DOHH2 (cell line): Measurements from ENCODE around the gene TLR10.

Source experiments
- H3F3A ChIP-seq: fragments of 200-600 bp; sonication (generic), shearing (Covaris generic); 2 replicates; pipeline ENCODE4 v1.6.0; 2016; ENCODE audit warnings: antibody characterized with exemption, mild to moderate bottlenecking; ENCODE audit not compliant: control insufficient read depth, insufficient read depth
- H3K27ac ChIP-seq: fragments of 200-600 bp; sonication (generic); 2 replicates; pipeline ENCODE4 v1.5.1; 2014; ENCODE audit warnings: low read depth, mild to moderate bottlenecking, low read length, moderate library complexity
- H3K27me3 ChIP-seq: fragments of 200-600 bp; sonication (generic); 2 replicates; pipeline ENCODE4 v1.6.1; 2014; ENCODE audit warnings: mild to moderate bottlenecking, low read length, mixed read lengths; ENCODE audit not compliant: control insufficient read depth
- H3K36me3 ChIP-seq: fragments of 200-600 bp; sonication (generic); 2 replicates; pipeline ENCODE4 v1.6.1; 2014; ENCODE audit warnings: mild to moderate bottlenecking, low read length, moderate library complexity, mixed read lengths; ENCODE audit not compliant: control insufficient read depth
- H3K4me1 ChIP-seq: fragments of 200-600 bp; sonication (generic); 2 replicates; pipeline ENCODE4 v1.6.1; 2014; ENCODE audit warnings: mild to moderate bottlenecking, low read length, mixed read lengths; ENCODE audit not compliant: control insufficient read depth
- H3K4me2 ChIP-seq: fragments of 200-600 bp; sonication (generic); 2 replicates; pipeline ENCODE4 v1.6.0; 2014; ENCODE audit warnings: mild to moderate bottlenecking, low read length, moderate library complexity
- H3K4me3 ChIP-seq: fragments of 200-600 bp; sonication (generic); 2 replicates; pipeline ENCODE4 v1.5.1; 2014; ENCODE audit warnings: mild to moderate bottlenecking, low read length, mixed read lengths
- H3K79me2 ChIP-seq: fragments of 200-600 bp; sonication (generic); 2 replicates; pipeline ENCODE4 v1.6.1; 2014; ENCODE audit warnings: mild to moderate bottlenecking, low read length, mixed read lengths; ENCODE audit not compliant: control insufficient read depth
- H3K9me2 ChIP-seq: fragments of 200-600 bp; sonication (generic); replicated peaks from 2 replicates; pipeline ENCODE4 v1.6.1; 2014; ENCODE audit warnings: mild to moderate bottlenecking, low read length, mixed read lengths; ENCODE audit not compliant: control insufficient read depth
- H3K9me3 ChIP-seq: fragments of 200-600 bp; sonication (generic); 2 replicates; pipeline ENCODE4 v1.6.1; 2014; ENCODE audit warnings: antibody characterized with exemption, low read length, mixed read lengths; ENCODE audit not compliant: control insufficient read depth, insufficient read depth
- H4K20me1 ChIP-seq: fragments of 200-600 bp; sonication (generic); 2 replicates; pipeline ENCODE4 v1.6.0; 2014; ENCODE audit warnings: low read depth, mild to moderate bottlenecking, antibody characterized with exemption, low read length, moderate library complexity; ENCODE audit not compliant: control insufficient read depth, insufficient read depth
- CTCF ChIP-seq: fragments of 200-600 bp; sonication (generic); IDR thresholded peaks from one replicate; pipeline ENCODE4 v1.5.1; 2014; ENCODE audit warnings: antibody characterized with exemption, mild to moderate bottlenecking, low read depth, low read length; ENCODE audit not compliant: poor library complexity, severe bottlenecking
- EZH2phosphoT487 ChIP-seq: fragments of 200-600 bp; sonication (generic); IDR thresholded peaks from 2 replicates; pipeline ENCODE4 v1.6.1; 2017; ENCODE audit warnings: borderline replicate concordance, mild to moderate bottlenecking, antibody characterized with exemption, low read length, moderate library complexity, mixed read lengths

TLR10 gene

GRCh38 chr4:38805530-38806145 is 22.8 kb upstream of the TLR10 start:
- Histone ChIP-seq H3K4me1 (peaks cover 36% of the 10 kb centered on the region), H3K9me2 (no peaks in the 10 kb centered on the region), H3K4me3 (peak overlapping the region; percentile 82), H3K36me3 (peaks cover 36% of the 10 kb centered on the region), H3K27ac (peak overlapping the region; percentile 94), H3K4me2 (peak overlapping the region; percentile 95), H3K79me2 (peaks cover 25% of the 10 kb centered on the region), H3K27me3 (no peaks in the 10 kb centered on the region), H4K20me1 (no peaks in the 10 kb centered on the region), H3K9me3 (peaks cover 15% of the 10 kb centered on the region), H3F3A (peaks cover 24% of the 10 kb centered on the region)
- TF ChIP-seq CTCF: no peak
- no peak for TF ChIP-seq EZH2phosphoT487

DNA sequence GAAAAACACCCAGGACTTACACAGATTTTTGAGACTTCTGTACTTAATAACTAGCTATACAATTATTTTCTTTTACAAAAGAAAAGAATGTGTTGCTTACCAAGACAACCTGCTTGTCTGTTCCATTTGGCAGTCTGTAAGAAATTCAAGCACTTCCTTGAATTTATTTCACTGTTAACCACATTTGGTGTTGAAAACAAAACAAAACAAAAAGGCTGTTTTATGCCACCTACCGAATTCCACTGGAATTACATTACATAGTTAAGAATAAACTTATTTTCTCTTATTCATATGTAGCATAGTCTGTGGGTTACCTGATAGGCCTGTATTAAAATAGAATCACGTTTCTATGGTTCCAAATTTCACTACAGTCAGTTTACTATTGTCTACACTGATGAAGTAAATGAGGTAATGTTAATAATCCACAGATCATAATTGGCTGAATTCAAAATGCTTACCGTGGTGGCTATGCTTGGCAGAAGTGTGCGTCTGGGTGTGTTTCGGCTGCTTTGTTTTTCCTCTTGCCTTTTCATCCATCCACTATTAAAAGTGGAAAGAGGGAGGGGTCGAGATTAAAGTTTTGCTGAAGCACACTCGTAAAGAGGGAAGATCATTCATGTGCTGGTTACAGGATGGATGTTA is 22.0 kb upstream of the TLR10 start, which contains the start of gene TLR1:
Gene TLR1 (minus strand): TSS at position 138 of the 642 bp plus-strand sequence. CDS start 5,960 bp downstream, outside the sequence.
- TF ChIP-seq EZH2phosphoT487 (no peak), CTCF (peak; percentile 54)
- Histone ChIP-seq H4K20me1 (no peaks in the 10 kb centered on the region), H3K4me2 (peak within 1 kb of the TSS; percentile 95), H3K9me2 (no peaks in the 10 kb centered on the region), H3K4me1 (peaks cover 36% of the 10 kb centered on the region), H3K79me2 (peaks cover 25% of the 10 kb centered on the region), H3K27ac (peak within 1 kb of the TSS; percentile 94), H3K36me3 (peaks cover 45% of the 10 kb centered on the region), H3F3A (peaks cover 24% of the 10 kb centered on the region), H3K4me3 (peak within 1 kb of the TSS; percentile 82), H3K9me3 (peaks cover 15% of the 10 kb centered on the region), H3K27me3 (no peaks in the 10 kb centered on the region)

DNA sequence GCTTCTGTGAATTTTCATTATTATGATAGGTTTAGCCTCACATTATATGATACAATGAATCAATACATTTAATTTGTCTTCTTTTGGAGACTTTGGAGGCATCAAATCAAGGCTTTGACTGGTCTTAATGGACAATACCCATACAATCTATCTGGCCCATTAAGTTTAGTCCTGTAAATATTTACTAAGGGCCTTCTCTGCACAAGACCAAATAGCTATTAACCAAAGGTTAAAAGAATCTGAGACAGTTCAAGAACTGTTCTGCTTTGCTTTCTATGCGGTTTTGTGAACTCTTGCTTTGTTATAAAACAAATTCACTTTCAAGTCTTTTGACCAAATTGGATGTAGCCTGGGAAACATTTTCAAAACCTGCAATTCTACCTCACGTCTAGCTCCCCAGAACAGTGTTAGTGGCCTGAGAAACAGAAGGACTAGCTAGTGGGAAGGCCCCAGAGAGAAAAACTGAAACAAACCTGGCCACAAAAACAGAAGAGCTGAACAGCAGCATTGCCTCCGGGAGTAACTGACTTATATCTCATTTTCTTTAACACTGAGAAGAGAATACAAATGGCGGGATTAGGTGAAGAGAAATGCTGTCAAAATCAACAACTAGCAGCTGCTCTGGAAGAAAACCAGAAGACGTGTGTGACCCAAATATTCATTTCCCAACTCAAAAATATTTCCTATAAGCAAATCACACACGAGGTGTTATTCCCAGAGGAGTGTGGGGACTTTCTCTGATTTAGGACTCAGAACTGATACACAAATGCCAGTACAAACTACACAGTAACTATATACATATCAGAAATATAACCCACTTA is 21.3 kb upstream of the TLR10 start:
- Histone ChIP-seq H3K4me3 (peak overlapping the region; percentile 82), H3F3A (peaks cover 19% of the 10 kb centered on the region), H4K20me1 (no peaks in the 10 kb centered on the region), H3K9me3 (peaks cover 18% of the 10 kb centered on the region), H3K4me1 (peaks cover 36% of the 10 kb centered on the region), H3K27ac (peak overlapping the region; percentile 94), H3K9me2 (no peaks in the 10 kb centered on the region), H3K36me3 (peaks cover 52% of the 10 kb centered on the region), H3K27me3 (no peaks in the 10 kb centered on the region), H3K79me2 (peaks cover 25% of the 10 kb centered on the region), H3K4me2 (peak overlapping the region; percentile 95)
- TF ChIP-seq CTCF: no peak
- no peak for TF ChIP-seq EZH2phosphoT487
